Measurements from ENCODE around the gene PRMT9.

DNA sequence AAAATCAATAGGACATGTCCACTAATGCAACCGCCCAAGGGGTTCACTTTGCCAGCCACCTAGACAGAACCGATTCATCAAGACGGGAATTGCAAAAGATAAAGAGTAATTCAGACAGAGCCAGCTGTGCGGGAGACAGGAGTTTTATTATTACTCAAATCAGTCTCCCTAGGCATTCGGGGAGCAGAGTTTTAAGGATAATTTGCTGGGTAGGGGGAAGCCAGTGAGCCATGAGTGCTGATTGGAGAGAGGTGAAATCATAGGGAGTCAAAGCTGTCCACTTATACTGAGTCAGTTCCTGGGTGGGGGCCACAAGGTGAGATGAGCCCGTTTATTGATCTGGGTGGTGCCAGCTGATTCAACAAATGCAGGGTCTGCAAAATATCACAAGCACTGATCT, 58.2 kb downstream of the PRMT9 start:
- TF ChIP-seq POLR2A (IDR thresholded peaks at IDR 0.05) (no peak), EP300 (IDR thresholded peaks at IDR 0.05) (no peak)
- TF ChIP-seq, protein P1, sequence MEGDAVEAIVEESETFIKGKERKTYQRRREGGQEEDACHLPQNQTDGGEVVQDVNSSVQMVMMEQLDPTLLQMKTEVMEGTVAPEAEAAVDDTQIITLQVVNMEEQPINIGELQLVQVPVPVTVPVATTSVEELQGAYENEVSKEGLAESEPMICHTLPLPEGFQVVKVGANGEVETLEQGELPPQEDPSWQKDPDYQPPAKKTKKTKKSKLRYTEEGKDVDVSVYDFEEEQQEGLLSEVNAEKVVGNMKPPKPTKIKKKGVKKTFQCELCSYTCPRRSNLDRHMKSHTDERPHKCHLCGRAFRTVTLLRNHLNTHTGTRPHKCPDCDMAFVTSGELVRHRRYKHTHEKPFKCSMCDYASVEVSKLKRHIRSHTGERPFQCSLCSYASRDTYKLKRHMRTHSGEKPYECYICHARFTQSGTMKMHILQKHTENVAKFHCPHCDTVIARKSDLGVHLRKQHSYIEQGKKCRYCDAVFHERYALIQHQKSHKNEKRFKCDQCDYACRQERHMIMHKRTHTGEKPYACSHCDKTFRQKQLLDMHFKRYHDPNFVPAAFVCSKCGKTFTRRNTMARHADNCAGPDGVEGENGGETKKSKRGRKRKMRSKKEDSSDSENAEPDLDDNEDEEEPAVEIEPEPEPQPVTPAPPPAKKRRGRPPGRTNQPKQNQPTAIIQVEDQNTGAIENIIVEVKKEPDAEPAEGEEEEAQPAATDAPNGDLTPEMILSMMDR (IDR thresholded peaks at IDR 0.05), result no peak
